ENCODE results near the gene HSPA12A.

The HSPA12A gene

DNA sequence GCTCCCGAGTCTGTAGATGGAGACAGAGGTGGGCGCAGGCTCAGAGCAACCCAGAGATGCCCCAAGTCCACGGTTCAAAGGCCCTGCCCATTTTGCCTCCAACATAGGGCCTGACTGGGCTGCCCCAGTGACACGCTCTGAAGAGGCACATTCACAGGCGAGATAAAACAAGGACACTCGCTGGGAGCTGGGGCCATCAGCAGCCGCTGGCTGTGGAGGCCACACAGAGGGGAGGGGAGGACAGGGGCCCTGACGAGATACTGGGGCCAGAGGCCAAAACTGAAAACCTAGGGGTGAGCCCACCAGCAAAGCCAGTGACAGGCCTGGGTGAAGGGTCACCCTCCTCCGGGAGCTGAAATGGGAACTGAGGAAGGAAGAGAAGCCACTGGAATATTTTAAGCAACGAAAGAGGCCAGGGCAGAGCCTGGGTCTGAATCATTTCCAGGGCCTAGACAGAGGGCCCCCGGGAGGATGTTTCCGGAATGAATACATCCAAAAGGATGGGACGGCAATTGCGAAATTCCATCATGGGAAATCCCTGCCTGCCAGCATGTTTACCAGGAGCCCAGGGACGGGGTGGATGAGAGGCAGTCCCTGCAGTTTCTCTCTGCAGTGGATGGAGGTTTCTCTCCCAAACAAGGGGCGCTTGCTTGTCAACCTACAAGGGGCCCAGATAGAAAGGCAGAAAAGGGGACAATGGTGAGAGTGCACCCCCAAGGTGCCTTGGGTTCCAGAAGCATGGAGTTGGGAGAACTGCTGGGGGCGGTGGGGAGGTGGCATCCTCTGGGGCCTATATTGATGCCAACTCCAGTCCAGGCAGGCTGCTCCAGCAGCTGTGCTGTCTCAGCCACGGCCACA, 29.0 kb upstream of the HSPA12A start:
- in situ Hi-C loops (cut with MboI; ENCODE audit: low sequenced_read_pairs) = no loop called here

DNA sequence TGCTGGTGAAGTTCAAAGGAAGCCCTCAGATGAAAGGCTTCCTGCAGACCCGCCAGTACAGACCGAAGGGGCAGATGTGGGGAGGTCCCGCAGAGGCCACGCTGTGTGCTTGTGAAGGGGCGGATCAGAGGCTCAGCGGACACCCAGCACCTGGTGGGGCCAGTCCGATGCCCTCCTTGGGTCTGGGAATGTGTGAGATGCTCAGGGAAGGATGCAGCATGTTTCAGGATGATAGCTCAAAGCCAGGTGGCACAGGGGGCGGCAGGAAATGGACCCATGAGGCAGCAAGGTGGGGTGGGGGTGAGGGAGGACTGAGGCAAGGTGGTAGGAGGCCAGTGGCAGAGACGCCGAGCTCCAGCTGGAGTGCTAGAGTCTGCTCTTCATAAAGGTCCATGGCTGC, 27.9 kb upstream of the HSPA12A start:
- in situ Hi-C loops (cut with MboI; ENCODE audit: low sequenced_read_pairs) = no loop called here

DNA sequence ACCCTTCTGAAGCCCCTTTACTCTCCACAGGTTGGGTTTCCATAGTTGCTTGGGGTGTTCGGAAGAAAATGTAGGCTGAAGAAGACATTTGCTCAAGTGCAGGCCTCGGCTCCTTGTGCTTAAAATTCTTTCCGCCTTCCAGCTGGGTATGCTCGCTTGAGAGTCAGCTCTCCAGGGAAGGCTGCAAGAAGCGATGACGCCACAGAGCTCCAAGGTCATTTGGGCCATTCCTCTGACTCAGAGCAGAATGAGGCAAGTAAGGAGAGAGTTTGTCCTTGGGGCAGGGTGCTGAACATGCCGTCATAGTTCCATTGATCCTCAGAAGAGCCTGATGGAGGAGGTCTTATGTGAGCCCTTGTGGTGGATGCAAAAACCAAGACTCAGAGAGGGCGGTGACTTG, 27.4 kb upstream of the HSPA12A start:
- in situ Hi-C loops (cut with MboI; ENCODE audit: low sequenced_read_pairs) = no loop called here

DNA sequence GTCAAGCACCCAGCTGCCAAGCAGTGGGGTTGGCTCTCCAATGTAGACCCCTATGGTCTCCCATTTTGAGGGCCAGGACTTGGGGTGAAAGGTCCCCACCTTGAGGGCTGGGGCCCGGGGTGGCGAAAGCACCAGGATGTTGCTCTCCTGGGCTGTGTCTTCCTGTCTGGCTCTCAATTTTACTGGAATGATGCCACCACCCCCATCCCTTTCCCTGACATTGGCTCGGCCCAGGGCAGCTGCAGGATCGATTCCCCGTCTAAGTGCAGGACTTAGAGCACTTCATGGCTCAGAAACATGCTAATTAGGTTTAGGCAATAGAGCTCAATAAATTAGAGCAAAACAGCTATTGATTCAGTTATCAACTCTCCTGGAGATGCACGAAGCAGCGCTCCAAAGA, 27.0 kb upstream of the HSPA12A start:
- in situ Hi-C loops (cut with MboI; ENCODE audit: low sequenced_read_pairs) = no loop called here

DNA sequence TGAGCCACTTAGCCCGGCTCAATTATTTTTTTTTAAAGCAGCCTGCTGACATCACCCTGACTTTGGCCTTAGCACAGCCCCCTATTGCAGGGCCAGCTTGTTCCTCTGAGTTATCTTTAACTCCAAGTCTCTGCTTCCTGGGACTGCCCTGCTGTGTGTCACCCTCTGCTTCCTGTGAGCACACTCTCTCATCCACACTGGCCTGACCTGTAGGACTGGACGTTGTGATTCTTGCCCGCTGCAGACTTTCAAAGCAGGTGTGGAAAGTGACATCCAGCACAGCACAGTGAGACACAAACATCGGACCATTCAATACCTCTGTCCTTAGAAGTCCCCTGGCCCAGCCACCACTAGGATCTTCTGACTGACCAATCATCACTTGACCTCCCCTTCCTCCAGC, 26.4 kb upstream of the HSPA12A start:
- in situ Hi-C loops (cut with MboI; ENCODE audit: low sequenced_read_pairs) = no loop called here

DNA sequence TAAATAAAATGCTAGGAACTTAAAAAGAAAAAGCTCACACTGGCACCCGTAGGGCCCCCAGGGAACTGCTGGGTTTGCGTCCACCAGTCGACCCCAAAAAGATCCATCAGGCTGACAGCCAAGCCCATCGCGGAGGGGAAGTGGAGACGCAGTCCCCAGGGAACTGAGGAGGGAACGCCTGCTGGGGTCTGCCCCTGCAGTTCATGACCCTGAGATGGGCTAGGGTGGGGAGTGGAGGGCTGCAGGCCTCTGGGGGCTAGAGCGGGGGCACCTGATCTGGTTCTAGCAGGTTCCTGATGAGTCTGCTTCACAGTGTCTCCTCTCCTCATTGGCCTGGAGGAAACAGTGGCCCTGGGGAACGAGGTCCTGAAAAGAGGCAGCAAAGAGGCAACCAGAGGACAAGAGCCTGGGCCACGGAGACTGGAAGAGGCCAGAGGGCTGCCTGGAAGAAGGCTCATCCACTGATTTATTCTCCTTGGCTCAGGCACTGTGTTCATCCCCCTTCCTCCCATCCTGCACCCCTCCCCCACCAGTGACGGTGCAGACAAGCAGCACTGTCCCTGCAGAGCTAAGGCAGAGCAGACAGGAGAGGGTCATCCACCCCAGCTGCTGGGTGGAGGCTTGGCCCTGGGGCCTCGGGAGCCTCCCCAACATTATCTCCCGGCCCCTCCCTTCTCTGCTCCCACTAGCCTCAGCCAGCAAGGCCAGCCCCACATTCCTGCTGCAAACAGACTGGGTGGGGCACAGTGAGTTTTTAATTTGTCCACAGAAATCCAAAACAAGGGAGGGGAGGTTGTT, 24.7 kb upstream of the HSPA12A start:
- in situ Hi-C loops (cut with MboI; ENCODE audit: low sequenced_read_pairs) = no loop called here

DNA sequence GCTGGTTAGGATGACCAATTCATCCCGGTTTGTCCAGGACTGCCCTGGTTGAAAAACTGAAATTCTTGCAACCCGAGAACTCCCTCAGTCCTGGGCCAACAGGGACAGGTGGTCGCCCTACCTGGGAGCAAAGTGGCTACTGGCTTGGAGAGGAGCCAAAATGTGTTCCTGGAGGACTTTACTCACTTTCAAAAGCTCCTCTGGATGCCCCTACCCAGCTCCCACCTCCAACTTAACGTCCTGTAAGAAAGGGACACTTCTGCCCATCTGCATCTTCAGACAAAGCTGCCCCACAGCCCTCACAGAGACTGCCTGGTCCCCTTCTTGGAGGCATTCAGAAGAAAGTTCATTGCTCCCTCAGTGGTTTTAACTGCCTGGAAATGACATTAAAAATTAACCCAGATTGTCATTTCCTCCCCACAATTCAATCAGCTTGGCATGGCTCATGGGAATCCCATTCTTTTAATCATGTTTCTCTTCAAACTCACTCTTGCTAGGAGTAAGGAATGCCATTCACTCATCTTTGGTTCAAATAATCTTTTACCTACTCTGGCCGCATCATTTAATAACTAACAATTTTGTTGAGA, 24.0 kb upstream of the HSPA12A start:
- in situ Hi-C loops (cut with MboI; ENCODE audit: low sequenced_read_pairs) = no loop called here

DNA sequence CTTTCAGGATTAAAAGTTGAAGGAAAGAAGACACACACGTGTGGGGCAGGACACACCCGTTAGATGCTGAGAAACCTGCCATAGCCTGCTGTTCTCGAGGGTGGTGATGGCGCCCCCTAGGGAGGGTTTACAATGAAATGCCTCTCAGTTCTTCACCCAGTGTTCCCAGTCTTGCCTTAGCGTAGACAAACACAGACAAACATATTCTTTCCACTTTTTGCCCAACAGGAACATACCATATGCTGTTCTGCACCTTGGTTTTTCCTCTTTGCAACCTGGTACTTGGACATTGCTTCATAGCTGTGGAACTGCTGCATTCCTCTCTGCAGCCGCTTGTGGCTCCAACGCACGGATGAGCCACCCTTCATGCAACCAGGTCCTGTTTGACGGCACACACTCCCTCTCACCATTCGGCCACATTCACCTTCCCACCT, 23.3 kb upstream of the HSPA12A start:
- in situ Hi-C loops (cut with MboI; ENCODE audit: low sequenced_read_pairs) = no loop called here

DNA sequence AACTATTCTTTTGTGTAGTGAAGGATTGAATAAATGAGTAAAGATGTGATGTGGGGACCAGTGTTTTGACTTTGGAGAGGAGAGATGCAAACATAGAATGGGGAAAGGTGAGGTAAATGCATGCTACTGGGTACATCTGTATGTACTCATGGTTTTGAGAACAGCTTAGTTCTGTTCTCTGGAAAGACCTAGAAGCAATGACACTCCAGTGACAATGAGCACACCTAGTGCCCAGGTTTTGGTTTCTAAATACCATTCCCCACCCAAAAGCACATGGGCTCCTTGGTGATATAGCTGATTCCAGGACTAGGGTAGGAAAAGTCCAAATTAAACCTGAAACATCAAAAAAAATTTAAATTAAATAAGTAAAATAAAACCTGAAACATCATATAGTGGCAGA, 22.6 kb upstream of the HSPA12A start:
- in situ Hi-C loops (cut with MboI; ENCODE audit: low sequenced_read_pairs) = no loop called here

DNA sequence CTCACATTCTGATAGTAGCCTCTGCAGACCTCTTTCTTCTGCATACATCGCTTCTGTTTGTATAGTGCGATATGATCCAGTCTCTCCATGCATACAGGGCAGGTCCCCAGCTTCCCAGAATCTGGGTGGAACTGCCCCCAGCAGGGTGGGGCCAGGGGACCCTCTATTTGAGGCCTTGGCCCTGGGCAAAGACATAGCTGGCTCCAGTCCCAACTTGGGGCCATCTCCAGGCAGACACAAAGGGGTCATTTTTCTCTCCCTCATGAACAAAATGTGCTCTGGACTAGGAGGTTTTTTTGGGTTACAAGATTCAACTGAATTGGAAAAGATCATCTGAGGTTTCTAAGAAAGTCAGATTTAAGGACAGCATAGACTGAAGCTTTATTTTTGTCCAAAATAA, 21.1 kb upstream of the HSPA12A start:
- in situ Hi-C loops (cut with MboI; ENCODE audit: low sequenced_read_pairs) = no loop called here

DNA sequence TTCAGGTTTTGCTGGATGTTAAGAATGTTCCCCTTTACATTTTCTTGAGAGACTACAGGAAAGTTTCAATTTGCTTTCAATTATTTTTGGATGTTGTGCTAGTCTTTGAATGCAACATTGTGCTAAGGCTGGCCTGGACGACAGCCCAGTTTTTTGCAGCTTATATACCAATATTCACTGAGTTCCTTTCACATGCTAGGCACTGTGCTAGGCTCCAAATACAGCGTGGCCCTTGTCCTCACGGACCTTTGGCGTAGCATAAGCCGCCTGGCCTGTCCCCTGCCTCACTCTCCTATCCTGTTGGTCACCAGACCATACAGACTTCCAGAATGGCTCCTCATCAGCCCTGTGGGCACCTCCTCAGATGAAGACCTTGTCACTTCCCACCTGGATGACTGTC, 19.5 kb upstream of the HSPA12A start:
- in situ Hi-C loops (cut with MboI; ENCODE audit: low sequenced_read_pairs) = no loop called here

DNA sequence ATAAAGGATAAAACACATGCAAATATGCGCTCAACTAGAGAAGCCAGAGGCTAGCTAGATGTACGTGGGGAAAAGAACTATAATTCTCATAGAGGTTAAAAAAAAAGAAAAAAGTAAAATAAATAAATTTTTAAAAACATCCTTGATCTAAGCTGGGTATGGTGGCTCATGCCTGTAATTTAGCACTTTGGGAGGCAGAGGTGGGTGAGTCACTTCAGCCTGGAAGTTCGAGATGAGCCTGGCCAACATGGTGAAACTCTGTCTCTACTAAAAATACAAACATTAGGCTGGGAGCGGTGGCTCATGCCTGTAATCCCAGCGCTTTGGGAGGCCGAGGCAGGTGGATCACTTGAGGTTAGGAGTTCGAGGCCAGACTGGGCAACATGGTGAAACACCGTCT, 18.6 kb upstream of the HSPA12A start:
- in situ Hi-C loops (cut with MboI; ENCODE audit: low sequenced_read_pairs) = no loop called here

DNA sequence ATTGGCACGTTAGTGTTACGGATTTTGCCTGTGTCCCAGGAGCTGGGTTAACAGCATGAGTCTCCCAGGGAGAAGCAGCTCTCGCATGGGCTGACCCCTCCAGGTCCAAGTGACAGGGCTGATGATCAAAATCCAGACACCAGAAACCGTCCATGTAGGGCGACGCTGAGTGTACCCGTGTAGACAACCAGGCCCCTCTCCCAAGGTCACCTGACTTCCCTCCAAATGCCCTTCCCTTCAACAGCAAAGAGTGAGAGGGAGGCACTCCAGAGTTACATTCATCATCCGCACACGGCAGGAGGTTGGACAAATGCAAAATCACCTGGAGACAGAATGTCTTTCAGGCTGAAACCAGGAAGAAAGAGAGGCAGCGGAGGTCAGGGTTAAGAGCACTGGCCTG, 14.9 kb upstream of the HSPA12A start:
- in situ Hi-C loops (cut with MboI; ENCODE audit: low sequenced_read_pairs) = no loop called here

DNA sequence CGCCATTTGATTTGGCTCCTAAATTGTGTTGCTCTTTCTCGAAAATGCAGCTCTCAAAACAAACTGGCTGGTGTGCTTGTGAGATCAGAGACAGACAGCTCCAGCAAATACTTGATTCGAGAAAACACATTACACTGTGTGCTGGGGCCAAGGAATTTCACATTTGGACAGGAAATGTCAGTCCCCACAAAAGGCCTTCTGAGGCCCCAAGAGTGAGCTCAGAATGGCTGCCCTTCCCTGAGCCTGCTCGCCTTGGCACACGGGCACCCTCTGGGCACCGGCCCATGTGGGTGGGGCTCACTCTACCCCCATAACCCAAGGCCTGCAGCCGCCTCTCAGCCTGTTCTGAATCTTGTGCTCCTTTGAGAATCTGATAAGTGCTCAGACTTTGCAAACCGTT, 13.9 kb upstream of the HSPA12A start:
- in situ Hi-C loops (cut with MboI; ENCODE audit: low sequenced_read_pairs) = no loop called here

DNA sequence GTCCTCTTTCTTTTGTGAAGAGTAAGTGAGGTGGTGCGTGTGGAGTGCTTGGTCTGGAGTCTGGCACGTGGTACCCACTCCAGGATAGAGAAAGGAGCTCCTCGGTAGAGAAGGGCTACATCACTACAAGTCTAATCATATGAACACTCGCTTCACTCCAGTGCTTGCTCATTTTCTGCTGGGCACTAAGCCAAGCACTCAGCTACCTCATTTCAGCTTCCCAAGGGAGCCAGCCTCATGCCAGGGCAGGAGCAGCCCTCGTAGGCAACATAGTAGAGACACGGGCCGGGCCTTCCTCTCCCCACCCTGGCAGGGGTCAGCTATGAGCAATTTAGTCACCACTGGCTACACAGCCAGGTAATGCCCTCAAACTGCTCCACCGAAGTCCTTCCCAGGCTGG, 11.4 kb upstream of the HSPA12A start:
- in situ Hi-C loops (cut with MboI; ENCODE audit: low sequenced_read_pairs) = no loop called here

DNA sequence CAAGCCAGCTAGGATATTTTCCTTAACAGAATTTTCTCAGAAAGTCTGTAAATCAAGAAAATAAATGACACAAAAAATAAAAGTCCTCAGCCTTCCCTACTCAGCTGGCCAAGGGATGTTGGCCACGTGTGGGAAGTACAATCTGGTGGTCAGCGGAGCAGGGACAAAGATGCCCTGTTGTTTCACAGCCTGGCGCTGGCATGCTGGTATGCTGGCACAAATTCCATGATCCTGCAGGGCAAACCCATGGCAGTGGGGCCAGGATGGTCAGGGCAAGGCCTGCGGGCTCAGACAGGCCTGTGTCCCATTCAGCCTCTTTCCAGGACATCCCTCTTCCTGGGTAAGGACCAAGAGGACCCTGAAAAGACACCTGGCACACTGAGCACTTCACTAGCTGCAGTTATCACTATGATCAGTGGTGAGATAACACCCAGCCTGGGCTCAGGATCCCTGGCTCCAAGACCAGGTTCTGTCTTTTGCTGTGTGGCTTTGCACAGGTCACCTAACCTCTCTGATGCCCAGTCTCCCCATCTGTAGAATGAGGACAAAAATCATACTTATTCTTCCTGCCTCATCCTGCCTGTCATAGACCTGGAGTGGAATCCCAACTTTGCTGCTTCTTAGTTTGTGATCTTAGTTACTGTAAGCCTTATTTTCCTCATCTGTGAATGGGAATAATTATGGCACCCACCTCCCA, 10.8 kb upstream of the HSPA12A start:
- in situ Hi-C loops (cut with MboI; ENCODE audit: low sequenced_read_pairs) = no loop called here

DNA sequence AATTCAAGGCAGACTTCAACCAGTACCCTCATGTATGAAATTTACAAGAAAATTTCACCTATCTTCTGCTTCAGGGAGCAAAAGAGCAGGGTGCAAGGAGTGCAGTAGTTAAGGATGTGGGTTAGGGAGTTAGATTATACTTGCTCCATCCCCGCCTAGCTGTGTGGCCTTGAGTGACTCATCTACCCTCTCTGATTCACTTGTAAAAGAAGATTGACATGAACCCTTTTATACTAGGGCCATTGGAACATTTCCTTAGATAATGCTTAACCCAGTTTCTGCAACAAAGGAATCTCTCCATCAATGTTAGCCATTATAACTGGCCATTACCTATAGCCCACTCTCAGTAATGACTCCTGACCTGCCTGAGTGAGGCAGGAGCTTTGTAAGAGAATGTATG, 10.2 kb upstream of the HSPA12A start:
- in situ Hi-C loops (cut with MboI; ENCODE audit: low sequenced_read_pairs) = no loop called here

DNA sequence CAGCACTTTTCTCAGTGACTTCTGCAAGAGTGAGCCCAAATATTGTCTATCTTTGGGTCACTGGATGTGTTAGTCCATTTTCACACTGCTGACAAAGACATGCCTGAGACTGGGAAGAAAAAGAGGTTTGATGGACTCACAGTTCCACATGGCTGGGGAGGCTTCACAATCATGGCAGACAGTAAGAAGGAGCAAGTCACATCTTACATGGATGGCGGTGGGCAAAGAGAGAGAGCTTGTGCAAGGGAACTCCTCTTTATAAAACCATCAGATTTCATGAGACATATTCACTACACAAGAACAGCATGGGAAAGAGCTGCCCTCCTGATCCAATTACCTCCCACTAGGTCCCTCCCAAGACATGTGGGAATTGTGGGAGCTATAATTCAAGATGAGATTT, 6.1 kb upstream of the HSPA12A start:
- in situ Hi-C loops (cut with MboI; ENCODE audit: low sequenced_read_pairs) = no loop called here

DNA sequence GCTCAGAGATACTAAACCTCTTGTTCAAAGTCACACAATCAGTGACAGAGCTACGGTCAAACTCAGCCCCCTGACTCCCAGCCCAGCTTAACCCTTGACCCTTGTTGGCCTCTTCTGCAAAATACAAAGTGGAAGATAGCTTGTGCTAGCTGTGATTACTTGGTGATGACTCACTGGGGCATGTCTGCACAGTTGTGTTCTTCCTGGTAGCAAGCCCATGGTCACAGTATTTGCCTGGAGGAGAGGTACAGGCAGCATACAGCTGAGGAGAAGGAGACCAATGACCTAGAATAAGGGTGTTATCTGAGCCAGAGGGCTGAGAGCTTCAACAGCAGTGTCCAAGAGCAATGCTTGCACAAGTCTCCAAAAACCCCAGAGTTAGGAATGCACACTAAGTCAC, 5.7 kb upstream of the HSPA12A start:
- in situ Hi-C loops (cut with MboI; ENCODE audit: low sequenced_read_pairs) = no loop called here

DNA sequence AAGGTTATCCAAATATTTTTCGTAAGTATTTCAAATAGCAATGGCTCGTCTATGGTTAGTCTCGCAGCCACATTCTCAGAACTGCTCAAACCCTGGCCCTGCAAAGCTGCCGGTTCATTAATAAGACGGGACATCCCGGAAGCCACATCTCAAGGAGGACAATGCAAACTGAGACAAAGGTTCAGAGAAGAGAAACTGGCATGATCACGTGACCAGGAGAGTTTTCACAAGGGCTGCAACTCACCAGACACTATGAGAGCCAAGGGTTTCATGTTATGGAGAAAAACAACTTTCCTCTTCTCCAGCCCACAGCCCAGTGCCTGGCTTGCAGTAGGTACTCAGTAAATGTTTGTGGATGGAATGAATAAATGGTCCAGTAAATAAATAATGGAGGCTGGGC, 5.0 kb upstream of the HSPA12A start:
- in situ Hi-C loops (cut with MboI; ENCODE audit: low sequenced_read_pairs) = no loop called here

DNA sequence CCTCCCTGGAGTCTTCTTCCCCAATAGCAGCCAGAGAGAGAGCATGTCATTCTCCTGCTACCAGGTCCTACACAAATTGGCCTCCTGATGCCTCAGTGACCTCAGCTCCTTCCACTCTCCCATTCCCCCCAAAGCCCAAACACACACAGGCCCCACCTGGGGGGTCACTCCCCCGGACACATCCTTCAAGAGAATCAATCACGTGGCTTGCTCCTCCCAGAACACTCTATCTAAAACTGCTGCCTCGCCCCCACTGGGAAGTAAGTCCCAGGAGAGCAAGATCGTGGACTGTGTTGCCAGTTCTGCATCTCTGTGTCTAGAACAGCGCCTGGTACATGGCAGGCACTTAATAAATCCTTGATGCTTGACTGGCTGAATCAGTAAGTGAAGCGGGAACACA, 2.5 kb upstream of the HSPA12A start:
- in situ Hi-C loops (cut with MboI; ENCODE audit: low sequenced_read_pairs) = no loop called here

Measured in HL-60/S4 (cell line).